HG02943 (cell line): ENCODE results near the gene TXNDC5.

Experiments used
- ATAC-seq: cut with Tn5 transposase; IDR thresholded peaks from one replicate; pipeline ENCODE4 v1.9.1; 2021; ENCODE audit warnings: mild to moderate bottlenecking, low read depth, moderate library complexity; ENCODE audit not compliant: unreplicated experiment

Gene TXNDC5

GRCh38 chr6:7878401-7878964 lies 32.1 kb downstream of the TXNDC5 start:
- no peak for ATAC-seq

GRCh38 chr6:7868926-7869325 lies 41.7 kb downstream of the TXNDC5 start:
- ATAC-seq: no peak

- ATAC-seq: no peak
These were observed 44.1 kb downstream of the TXNDC5 start for GRCh38 chr6:7866526-7866925.

GRCh38 chr6:7865781-7866180 lies 44.8 kb downstream of the TXNDC5 start:
- no peak for ATAC-seq

- ATAC-seq: no peak
These were observed 51.0 kb downstream of the TXNDC5 start for GRCh38 chr6:7859591-7859990.

- ATAC-seq: no peak
These were observed 58.8 kb downstream of the TXNDC5 start for GRCh38 chr6:7851780-7852179.

GRCh38 chr6:7848229-7848628 lies 62.4 kb downstream of the TXNDC5 start:
- no peak for ATAC-seq

GRCh38 chr6:7846966-7847818 lies 63.4 kb downstream of the TXNDC5 start:
- ATAC-seq: no peak

- ATAC-seq: no peak
These were observed 68.7 kb downstream of the TXNDC5 start for GRCh38 chr6:7841781-7842468.

- no peak for ATAC-seq
These were observed 74.1 kb downstream of the TXNDC5 start for GRCh38 chr6:7836371-7837026.

- no peak for ATAC-seq
These were observed 76.9 kb downstream of the TXNDC5 start for GRCh38 chr6:7833751-7834070.

- no peak for ATAC-seq
These were observed 77.5 kb downstream of the TXNDC5 start for GRCh38 chr6:7832904-7833750.
